Sigmoid colon (tissue), 4 donors: ENCODE results near the gene TADA2A.

Experiments
- EP300 ChIP-seq, 4 donors: sonication (generic); formaldehyde crosslinking; IDR thresholded peaks; one replicate each; pipeline ENCODE4 v1.6.1; 2017; ENCODE audit warnings: antibody characterized with exemption in 4 of 4
- TF ChIP-seq, protein P1 (sequence below), 4 experiments: fragments of 450-650 bp in 3 of 4; fragments of 200-600 bp in 1 of 4; IDR thresholded peaks; one replicate each; pipeline ENCODE4 v1.5.1; 2016 to 2019; ENCODE audit warnings: antibody characterized with exemption in 4 of 4, mild to moderate bottlenecking in 3 of 4, moderate library complexity in 2 of 4

DNA sequence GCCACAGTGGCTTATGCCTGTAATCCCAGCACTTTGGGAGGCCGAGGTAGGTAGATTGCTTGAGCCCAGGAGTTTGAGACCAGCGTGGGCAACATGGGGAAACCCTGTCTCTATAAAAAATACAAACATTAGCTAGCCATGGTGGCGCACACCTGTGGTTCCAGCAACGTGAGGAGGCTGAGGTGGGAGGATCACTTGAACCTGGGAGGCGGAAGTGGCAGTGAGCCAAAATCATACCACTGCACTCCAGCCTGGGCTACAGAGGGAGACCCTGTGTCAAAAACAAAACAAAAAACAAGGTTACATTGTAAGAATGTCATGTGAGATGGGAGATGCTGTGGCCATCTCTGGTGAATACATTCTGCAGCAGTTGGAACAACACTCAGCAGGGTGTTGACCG is 96.5 kb downstream of the TADA2A start:
- TF ChIP-seq, protein P1, sequence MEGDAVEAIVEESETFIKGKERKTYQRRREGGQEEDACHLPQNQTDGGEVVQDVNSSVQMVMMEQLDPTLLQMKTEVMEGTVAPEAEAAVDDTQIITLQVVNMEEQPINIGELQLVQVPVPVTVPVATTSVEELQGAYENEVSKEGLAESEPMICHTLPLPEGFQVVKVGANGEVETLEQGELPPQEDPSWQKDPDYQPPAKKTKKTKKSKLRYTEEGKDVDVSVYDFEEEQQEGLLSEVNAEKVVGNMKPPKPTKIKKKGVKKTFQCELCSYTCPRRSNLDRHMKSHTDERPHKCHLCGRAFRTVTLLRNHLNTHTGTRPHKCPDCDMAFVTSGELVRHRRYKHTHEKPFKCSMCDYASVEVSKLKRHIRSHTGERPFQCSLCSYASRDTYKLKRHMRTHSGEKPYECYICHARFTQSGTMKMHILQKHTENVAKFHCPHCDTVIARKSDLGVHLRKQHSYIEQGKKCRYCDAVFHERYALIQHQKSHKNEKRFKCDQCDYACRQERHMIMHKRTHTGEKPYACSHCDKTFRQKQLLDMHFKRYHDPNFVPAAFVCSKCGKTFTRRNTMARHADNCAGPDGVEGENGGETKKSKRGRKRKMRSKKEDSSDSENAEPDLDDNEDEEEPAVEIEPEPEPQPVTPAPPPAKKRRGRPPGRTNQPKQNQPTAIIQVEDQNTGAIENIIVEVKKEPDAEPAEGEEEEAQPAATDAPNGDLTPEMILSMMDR (IDR thresholded peaks at IDR 0.05): no peak
- no peak for TF ChIP-seq EP300 (IDR thresholded peaks at IDR 0.05)
